Measurements from ENCODE around the gene NKTR. TPM values are rescaled to one million over a fixed set of nuclear protein-coding genes. Genes with fewer than 3 reads are reported as not detected.

Gene NKTR
- total and polyA plus RNA-seq, 7 donors, result 9.0 to 23.0 (median 14.1) TPM

DNA sequence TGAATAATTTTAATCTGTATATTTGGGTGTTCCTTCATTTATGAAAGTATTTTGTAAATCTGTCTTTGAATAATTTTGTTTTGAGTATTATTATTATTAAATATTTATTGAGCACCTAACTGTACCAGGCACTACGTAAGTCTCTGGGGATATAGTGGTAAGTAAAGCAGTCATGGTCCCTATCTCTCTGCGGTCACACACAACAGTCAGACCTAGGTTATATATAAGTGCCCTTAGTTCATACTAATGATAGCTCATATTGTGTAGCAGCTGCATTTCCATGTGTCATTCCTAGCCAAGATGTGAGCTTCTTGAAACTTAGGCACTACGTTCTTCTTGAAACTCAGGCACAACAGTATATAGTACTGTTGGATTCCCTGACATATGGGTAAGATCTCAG, 12.4 kb downstream of the NKTR start:
- intact Hi-C loops (cut with DNase I), result no loop called here
- ATAC-seq (peak; percentile 70 to 91 (median 84)), DNase-seq (no peak)
- WGBS, 3 donors, result 35 to 67% (median 44%) methylated on average over 3 of the region's 3 CpGs
- TF ChIP-seq CTCF (IDR thresholded peaks at IDR 0.05), result no peak
- no peak overlapping the region for H3K4me3 ChIP-seq
- H3K4me1 ChIP-seq, result peaks cover 40% of the 10 kb centered on the region
- no peaks in the 10 kb centered on the region for H3K27me3 ChIP-seq (ENCODE audit: insufficient read depth in 3 of 3, low read length in 2 of 3)
- H3K27ac ChIP-seq, result peak overlapping the region; percentile 69
- H3K36me3 ChIP-seq (ENCODE audit: insufficient read depth in 1 of 2, low read depth in 1 of 2), result peaks cover 0 to 3% of the 10 kb centered on the region in 2 donors
- no peaks in the 10 kb centered on the region for H3K9me3 ChIP-seq

DNA sequence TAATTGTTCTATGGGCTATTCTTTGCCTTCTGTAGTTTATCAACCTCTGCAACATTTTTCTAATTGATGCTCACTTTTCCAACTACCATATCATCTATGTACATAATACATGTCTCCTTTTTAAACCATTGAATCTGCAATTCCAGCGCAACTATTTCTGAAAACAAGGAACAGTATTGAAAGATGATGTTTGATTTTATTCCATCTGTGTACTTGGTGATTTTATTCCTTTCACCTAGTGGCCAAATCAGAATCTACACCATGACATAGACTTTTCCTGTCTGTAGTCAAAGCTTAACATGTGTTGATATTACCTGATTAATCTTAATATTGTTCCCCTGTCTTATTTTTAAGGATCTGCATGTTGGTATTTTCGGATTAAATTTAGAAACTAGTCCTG, 13.0 kb downstream of the NKTR start:
- Histone ChIP-seq H3K4me3 (no peak overlapping the region), H3K27ac (peak overlapping the region; percentile 69), H3K36me3 (ENCODE audit: insufficient read depth in 1 of 2, low read depth in 1 of 2) (peaks cover under 1 to 9% of the 10 kb centered on the region in 2 donors), H3K27me3 (ENCODE audit: insufficient read depth in 3 of 3, low read length in 2 of 3) (no peaks in the 10 kb centered on the region), H3K9me3 (no peaks in the 10 kb centered on the region), H3K4me1 (peaks cover 36% of the 10 kb centered on the region)
- ATAC-seq (peak in 2 of 4 donors; percentile 52 to 61), DNase-seq (no peak)
- peak; percentile 41 for TF ChIP-seq CTCF (IDR thresholded peaks at IDR 0.05)
- WGBS, 3 donors, result 86 to 93% (median 90%) methylated on average over 2 of the region's 2 CpGs
- intact Hi-C loops (cut with DNase I), result no loop called here

- Histone ChIP-seq H3K27me3 (ENCODE audit: insufficient read depth in 3 of 3, low read length in 2 of 3) (no peaks in the 10 kb centered on the region), H3K27ac (peak overlapping the region; percentile 41), H3K9me3 (no peaks in the 10 kb centered on the region), H3K4me1 (peaks cover 13% of the 10 kb centered on the region), H3K4me3 (no peak overlapping the region), H3K36me3 (ENCODE audit: insufficient read depth in 1 of 2, low read depth in 1 of 2) (peaks cover 6 to 94% of the 10 kb centered on the region in 2 donors)
- TF ChIP-seq CTCF (IDR thresholded peaks at IDR 0.05), result no peak
- intact Hi-C loops (cut with DNase I), result no loop called here
- ATAC-seq (peak in 2 of 4 donors; percentile 28 to 30), DNase-seq (no peak)
- 92 to 96% (median 93%) methylated on average over 2 of the region's 2 CpGs for WGBS, 3 donors
Observed at GRCh38 chr3:42631620-42632019, 31.1 kb downstream of the NKTR start.

GRCh38 chr3:42632146-42632545, 31.7 kb downstream of the NKTR start:
- peaks cover 13% of the 10 kb centered on the region for H3K4me1 ChIP-seq
- H3K36me3 ChIP-seq (ENCODE audit: insufficient read depth in 1 of 2, low read depth in 1 of 2), result peaks cover 9 to 94% of the 10 kb centered on the region in 2 donors
- no peak overlapping the region for H3K4me3 ChIP-seq
- intact Hi-C loops (cut with DNase I), result no loop called here
- peak overlapping the region; percentile 41 for H3K27ac ChIP-seq
- DNase-seq (no peak), ATAC-seq (peak; percentile 77 to 92 (median 90))
- no peaks in the 10 kb centered on the region for H3K27me3 ChIP-seq (ENCODE audit: insufficient read depth in 3 of 3, low read length in 2 of 3)
- no peak for TF ChIP-seq CTCF (IDR thresholded peaks at IDR 0.05)
- no peaks in the 10 kb centered on the region for H3K9me3 ChIP-seq
- WGBS, 3 donors, result 41 to 65% (median 46%) methylated on average over 1 of the region's 1 CpG

DNA sequence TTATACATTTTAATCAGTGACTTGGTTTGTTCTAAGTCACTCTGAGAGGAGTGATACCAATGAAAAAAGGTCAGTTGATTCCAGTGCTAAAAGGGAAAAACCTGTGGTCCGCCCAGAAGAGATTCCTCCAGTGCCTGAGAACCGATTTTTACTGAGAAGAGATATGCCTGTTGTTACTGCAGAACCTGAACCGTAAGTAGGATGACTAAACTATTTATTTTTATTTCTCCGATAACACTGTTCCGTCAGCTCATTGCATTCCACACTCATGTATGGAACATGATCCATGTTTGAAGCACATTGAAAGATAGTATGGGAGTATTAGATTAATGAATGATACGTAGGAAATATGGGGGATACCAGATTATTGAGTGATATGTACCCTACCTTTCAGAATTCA, 33.1 kb downstream of the NKTR start:
- Histone ChIP-seq H3K36me3 (ENCODE audit: insufficient read depth in 1 of 2, low read depth in 1 of 2) (peaks cover 13 to 94% of the 10 kb centered on the region in 2 donors), H3K27me3 (ENCODE audit: insufficient read depth in 3 of 3, low read length in 2 of 3) (no peaks in the 10 kb centered on the region), H3K4me3 (no peak overlapping the region), H3K27ac (peak overlapping the region; percentile 41), H3K4me1 (peaks cover 13% of the 10 kb centered on the region), H3K9me3 (no peaks in the 10 kb centered on the region)
- DNase-seq (no peak), ATAC-seq (peak in 1 of 4 donors; percentile 26)
- intact Hi-C loops (cut with DNase I), result no loop called here
- 54 to 89% (median 68%) methylated on average over 6 of the region's 6 CpGs for WGBS, 3 donors
- TF ChIP-seq CTCF (IDR thresholded peaks at IDR 0.05), result no peak
